ENCODE measurements around the gene ARID3B.

ARID3B gene

GRCh38 chr15:74584204-74584603 is 43.2 kb downstream of the ARID3B start:
- DNase-seq (ENCODE audit: low read depth in 1 of 2, low spot score in 1 of 2), result no peak
- Histone ChIP-seq H3K4me3 (replicated peaks; ENCODE audit: insufficient read depth, low read length) (no peak overlapping the region), H3K27me3 (ENCODE audit: insufficient read depth, poor library complexity, severe bottlenecking) (no peaks in the 10 kb centered on the region), H3K27ac (replicated peaks) (no peak overlapping the region)
- TF ChIP-seq REST (IDR thresholded peaks at IDR 0.05; ENCODE audit: insufficient replicate concordance, low read depth) (no peak), SPI1 (IDR thresholded peaks at IDR 0.05; ENCODE audit: borderline replicate concordance, low read depth) (no peak), GABPA (IDR thresholded peaks at IDR 0.05; ENCODE audit: low read depth) (no peak), POLR2AphosphoS5 (IDR thresholded peaks at IDR 0.05; ENCODE audit: low read depth) (no peak), CTCF (IDR thresholded peaks at IDR 0.05; ENCODE audit: insufficient read depth, low read length) (no peak)

- Histone ChIP-seq H3K27me3 (ENCODE audit: insufficient read depth, poor library complexity, severe bottlenecking) (no peaks in the 10 kb centered on the region), H3K4me3 (replicated peaks; ENCODE audit: insufficient read depth, low read length) (no peak overlapping the region), H3K27ac (replicated peaks) (no peak overlapping the region)
- TF ChIP-seq GABPA (IDR thresholded peaks at IDR 0.05; ENCODE audit: low read depth) (no peak), REST (IDR thresholded peaks at IDR 0.05; ENCODE audit: insufficient replicate concordance, low read depth) (no peak), CTCF (IDR thresholded peaks at IDR 0.05; ENCODE audit: insufficient read depth, low read length) (no peak), POLR2AphosphoS5 (IDR thresholded peaks at IDR 0.05; ENCODE audit: low read depth) (no peak), SPI1 (IDR thresholded peaks at IDR 0.05; ENCODE audit: borderline replicate concordance, low read depth) (no peak)
- DNase-seq (ENCODE audit: low read depth in 1 of 2, low spot score in 1 of 2), result no peak
Measured at GRCh38 chr15:74584779-74585178, 43.8 kb downstream of the ARID3B start.

- no peak for DNase-seq (ENCODE audit: low read depth in 1 of 2, low spot score in 1 of 2)
- no peak overlapping the region for H3K27ac ChIP-seq (replicated peaks)
- no peak overlapping the region for H3K4me3 ChIP-seq (replicated peaks; ENCODE audit: insufficient read depth, low read length)
- TF ChIP-seq REST (IDR thresholded peaks at IDR 0.05; ENCODE audit: insufficient replicate concordance, low read depth), result no peak
- no peak for TF ChIP-seq POLR2AphosphoS5 (IDR thresholded peaks at IDR 0.05; ENCODE audit: low read depth)
- TF ChIP-seq SPI1 (IDR thresholded peaks at IDR 0.05; ENCODE audit: borderline replicate concordance, low read depth), result no peak
- no peak for TF ChIP-seq CTCF (IDR thresholded peaks at IDR 0.05; ENCODE audit: insufficient read depth, low read length)
- no peak for TF ChIP-seq GABPA (IDR thresholded peaks at IDR 0.05; ENCODE audit: low read depth)
- no peaks in the 10 kb centered on the region for H3K27me3 ChIP-seq (ENCODE audit: insufficient read depth, poor library complexity, severe bottlenecking)
Measured at GRCh38 chr15:74585191-74585590, 44.2 kb downstream of the ARID3B start.

Measured in HL-60 (cell line).